IPS DF 4.7 (cell line): ENCODE data around the gene TGIF2.

Experiments
- DNase-seq: peaks from one replicate; pipeline ENCODE4 v3.0.0-alpha.2; 2013; ENCODE audit warnings: low spot score; ENCODE audit errors: extremely low read depth

Gene TGIF2

GRCh38 chr20:36573103-36573797 lies at the start of gene TGIF2:
TGIF2 (plus strand) TSS chr20:36573597; CDS start chr20:36578775, 5,178 bp downstream.
- no peak for DNase-seq

DNA sequence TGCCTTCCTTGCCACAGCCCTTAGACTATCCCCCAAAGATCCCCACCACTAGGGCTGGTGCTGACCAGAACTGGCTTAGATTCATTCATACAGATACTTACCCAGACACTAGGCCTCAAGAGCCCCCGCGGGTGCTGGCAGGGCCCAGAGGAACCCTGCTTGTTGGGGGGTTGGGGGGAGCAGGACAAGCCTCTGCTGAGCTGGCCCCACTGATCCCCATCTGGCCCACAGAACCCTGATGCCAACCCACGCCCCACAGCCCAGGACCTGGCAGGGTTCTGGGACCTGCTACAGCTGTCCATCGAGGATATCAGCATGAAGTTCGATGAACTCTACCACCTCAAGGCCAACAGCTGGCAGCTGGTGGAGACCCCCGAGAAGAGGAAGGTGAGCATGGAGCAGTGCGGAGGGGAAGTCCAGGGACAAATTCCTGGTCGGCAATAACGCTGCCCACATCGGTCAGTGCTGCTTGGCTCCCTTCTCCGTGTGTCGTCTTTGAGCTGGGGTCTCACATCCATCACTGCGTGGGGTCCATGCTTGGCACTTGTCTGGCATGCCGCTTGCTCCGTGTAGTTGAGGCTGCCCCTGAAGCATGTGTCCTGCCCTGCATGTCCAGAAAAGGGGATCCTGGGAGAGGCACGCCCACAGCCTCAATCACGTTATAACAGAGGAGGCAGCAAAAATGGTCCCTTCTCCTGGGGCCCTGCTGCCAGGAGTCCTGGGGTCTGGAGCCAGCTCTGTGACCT lies 47.6 kb upstream of the TGIF2 start:
- no peak for DNase-seq

DNA sequence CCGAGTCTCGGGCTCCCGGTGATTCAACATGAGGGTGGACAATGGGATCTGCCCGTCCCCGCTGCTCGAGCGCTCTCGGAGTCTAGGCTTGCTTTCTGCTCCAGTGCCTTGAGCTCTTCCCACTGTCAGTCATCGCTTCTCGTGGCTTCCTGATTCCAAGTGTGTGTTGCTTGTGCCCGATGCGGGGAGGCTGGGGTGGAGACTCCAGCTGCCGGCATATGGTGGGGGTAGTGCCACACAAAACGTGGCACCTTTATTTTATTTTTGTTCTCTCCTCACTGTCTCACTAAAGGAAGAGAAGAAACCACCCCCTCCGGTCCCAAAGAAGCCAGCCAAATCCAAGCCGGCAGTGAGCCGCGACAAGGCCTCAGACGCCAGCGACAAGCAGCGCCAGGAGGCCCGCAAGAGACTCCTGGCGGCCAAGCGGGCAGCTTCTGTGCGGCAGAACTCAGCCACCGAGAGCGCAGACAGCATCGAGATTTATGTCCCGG lies 46.8 kb upstream of the TGIF2 start:
- no peak for DNase-seq

DNA sequence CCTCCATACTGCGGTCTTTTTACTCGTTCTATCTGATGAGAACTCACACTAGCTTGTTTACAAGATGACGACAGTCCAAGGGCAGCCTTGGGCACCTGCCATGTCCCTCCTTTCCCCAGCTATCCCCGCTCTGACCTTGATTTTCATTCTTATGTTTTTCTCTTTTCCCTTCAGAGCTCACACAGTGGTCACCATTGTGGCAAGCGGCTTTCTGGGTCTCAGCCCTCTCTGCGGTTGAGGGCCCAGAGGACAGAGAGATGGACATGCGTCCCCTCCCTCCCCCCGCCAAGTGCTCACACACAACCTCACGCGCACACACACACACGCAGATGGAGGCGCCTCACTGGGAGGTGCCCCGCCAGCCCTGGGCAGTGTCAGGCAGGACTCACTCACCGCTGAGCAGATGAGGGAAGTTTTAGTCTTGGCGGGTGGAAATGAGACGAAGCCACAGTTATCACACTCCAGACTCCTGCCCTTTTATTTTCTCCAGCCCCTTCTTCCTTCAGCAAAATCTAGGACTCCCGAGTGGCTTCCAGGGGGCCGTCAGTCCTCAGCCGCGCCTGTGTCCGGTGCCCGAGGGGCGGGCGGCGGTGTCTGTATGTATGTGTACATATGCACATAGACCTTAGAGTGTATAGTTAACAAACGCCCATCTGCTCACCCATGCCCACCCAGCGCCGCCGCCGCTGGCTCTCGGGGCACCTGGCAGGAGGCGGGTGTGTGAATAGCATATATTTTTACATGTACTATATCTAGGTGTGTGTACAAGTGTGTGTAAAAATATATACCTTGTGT lies 45.9 kb upstream of the TGIF2 start:
- DNase-seq, result no peak

- DNase-seq, result no peak
These were observed 45.1 kb upstream of the TGIF2 start for GRCh38 chr20:36528176-36528874.

DNA sequence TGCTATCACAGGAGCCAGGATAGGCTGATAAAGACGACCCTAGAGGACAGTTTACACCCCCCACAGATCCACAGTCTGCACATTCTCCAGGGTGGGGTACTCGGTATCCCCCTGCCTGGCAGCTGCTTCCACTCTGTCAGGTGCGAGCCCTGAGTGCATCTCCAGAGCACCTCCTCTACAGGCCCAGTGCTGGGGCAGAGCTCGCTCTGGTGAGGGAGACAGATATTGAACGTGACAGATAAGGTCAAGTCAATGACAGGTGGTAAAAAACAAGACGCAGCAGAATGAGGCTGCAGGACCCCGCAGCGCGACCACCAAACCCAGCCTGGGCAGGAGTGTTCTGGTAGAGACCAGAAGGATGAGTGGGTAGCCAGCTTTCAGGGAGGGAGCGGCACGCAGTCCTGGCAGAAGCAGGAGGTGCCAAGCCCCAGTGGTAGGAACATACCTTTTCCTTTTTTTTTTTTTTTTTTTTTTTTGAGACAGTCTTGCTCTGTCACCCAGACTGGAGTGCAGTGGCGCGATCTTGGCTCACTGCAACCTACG lies 44.5 kb upstream of the TGIF2 start:
- no peak for DNase-seq

- DNase-seq, result no peak
These were observed 41.0 kb upstream of the TGIF2 start for GRCh38 chr20:36532388-36532787.

- no peak for DNase-seq
These were observed 40.6 kb upstream of the TGIF2 start for GRCh38 chr20:36532822-36533221.

DNA sequence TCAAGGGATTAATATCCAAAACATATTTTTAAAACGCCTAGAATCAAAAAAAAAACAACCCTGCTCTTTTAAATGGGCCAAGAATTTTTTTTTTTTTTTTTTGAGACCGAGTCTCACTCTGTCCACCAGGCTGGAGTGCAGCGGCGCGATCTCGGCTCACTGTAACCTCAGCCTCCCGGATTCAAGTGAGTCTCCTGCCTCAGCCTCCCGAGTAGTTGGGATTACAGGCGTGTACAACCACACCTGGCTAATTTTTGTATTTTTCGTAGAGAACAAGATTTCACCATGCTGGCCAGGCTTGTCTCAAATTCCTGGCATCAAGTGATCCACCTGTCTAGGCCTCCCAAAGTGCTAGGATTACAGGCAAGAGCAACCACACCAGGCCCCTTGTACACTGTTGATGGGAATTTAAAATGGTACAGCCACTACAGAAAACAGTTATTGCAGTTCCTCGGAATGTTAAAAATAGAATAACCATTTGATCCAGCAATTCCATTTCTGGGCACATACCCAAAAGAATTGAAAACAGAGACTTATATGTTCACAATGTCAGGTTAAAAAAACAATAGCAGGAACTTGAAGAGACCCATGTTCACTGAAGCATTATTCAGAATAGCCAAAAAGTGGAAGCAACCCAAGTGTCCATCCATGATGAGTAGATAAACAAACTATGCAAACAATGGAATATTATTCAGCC lies 35.2 kb upstream of the TGIF2 start:
- no peak for DNase-seq

GRCh38 chr20:36540551-36541211 lies 32.7 kb upstream of the TGIF2 start:
- DNase-seq, result no peak

DNA sequence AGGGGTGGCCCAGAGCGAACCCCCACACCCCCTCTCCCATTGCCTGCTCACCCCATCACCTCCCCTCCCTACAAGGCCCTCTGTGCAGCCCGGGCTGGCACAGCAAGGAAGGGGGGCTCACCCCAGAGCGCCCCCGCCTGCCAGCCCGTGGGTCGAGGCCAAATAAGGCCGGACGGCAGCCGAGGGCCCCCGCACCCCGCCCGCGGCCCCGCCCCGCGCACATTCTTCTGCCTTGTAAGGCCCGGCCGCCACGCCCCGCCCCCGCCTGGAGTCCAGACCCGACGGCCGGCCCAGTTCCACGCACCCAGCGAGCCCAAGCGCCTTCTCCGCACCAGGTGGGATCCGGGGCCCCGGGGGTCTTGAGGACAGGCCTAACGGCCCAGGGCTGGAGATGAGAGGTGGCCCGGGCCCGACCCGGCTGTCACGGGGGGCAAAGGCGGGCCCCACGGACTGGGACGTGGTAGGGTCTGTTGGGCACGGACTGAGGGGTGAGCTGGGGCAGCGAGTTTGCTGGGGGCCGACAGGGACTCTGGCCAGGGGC lies 32.1 kb upstream of the TGIF2 start, which contains the start of gene MYL9:
TSS of gene MYL9 (plus strand) at position 293 of the 541 bp plus-strand sequence. CDS start 3,366 bp downstream, outside the sequence.
- DNase-seq, result no peak

- DNase-seq, result no peak
These were observed 31.5 kb upstream of the TGIF2 start for GRCh38 chr20:36541768-36542488.

DNA sequence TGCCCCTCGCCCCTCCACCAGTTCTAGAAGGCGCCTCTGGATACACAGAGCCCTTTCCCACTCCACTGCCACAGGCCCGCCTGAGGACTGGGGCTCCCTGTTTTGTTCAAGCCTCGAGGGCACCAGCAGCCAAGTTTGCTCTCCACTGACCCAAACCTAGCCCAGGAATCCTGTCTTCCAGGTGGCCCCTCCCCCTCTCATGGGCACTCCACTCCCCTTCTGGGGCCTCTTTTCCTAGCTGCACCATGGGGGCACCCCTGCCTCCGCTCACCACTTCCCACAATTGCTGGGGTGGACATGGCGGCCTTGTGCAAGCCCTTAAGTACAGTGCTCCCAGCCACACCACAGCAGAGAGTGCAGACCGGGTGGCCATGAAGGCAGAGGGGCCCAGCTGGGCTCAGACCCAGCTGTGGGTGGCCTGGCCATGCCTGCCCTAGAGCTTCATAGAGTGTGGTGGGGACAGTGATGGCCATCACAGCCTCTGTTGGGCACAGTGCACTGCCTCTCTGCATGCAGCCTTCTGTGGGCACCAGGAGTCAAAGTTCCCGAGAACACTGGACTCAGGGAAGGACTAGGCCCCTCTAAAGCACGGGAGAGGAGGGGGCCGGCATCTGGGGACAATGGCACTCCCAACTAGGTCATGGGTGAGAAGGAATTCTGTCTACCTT lies 30.7 kb upstream of the TGIF2 start:
- no peak for DNase-seq

GRCh38 chr20:36543184-36544133 lies 29.9 kb upstream of the TGIF2 start:
- no peak for DNase-seq

- DNase-seq, result no peak
These were observed 29.0 kb upstream of the TGIF2 start for GRCh38 chr20:36544134-36545018.

DNA sequence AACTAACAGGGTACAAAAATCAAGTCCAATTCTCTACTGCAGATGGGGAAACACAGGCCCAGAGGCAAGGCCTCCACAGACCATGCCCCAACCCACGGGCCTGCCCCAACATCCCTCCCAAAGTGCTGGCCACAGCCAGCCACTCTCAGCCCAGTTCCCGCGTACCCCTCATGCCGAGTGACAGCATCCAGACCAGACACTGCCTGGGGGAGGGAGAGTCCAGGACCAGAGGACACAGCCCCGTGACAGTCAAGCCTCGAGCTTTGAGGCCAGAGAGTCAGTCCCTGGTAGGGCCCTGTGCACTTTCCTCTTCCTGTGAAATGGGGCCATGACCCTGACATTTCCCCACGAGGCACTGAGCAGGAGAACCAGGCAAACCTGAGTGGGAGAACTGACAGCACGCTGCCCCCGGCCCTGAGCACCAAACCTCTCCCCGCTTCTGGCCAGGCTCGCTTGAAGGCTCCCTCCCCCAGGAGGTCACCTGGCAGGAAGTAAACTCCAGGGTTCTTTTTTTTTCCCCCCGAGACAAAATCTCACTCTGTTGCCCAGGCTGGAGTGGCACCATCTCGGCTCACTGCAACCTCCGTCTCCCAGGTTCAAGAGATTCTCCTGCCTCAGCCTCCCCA lies 27.2 kb upstream of the TGIF2 start:
- DNase-seq, result no peak
